SK-N-SH (cell line): Measurements from ENCODE around the gene TMIGD3. TPM values are rescaled to one million over a fixed set of nuclear protein-coding genes. Genes with fewer than 3 reads are reported as not detected.

ENCODE experiments used
- CTCF ChIA-PET: fragments of 300-600, 350-600 bp; formaldehyde crosslinking; extraction: SDS; loops from one replicate; lab custom pipeline; 2021; lab: Yijun Ruan, JAX
- POLR2A ChIA-PET: fragments of 350-600 bp; sonication (Branson Sonifier 250); formaldehyde crosslinking; extraction: SDS; loops from one replicate; lab custom pipeline; 2020; ENCODE audit warnings: antibody characterized with exemption, inconsistent platforms; lab: Yijun Ruan, JAX
- DNase-seq: peaks from one replicate; pipeline ENCODE4 v3.0.0; 2012
- H2AFZ ChIP-seq: fragments of 200-600 bp; sonication (generic); 2 replicates; pipeline ENCODE4 v1.8.1; 2016; ENCODE audit warnings: antibody characterized with exemption, mild to moderate bottlenecking, low read depth
- H3F3A ChIP-seq: fragments of 200-600 bp; sonication (generic); replicated peaks from 2 replicates; pipeline ENCODE3; 2016; ENCODE audit warnings: antibody characterized with exemption, mild to moderate bottlenecking; ENCODE audit not compliant: insufficient read depth
- H3K27ac ChIP-seq, 2 experiments: fragments of 200-500 bp in 1 of 2; fragments of 200-600 bp in 1 of 2; sonication (Bioruptor generic) in 1 of 2; sonication (generic), shearing (Covaris generic) in 1 of 2; 2 replicates each; pipeline versions ENCODE4 v1.5.1 to v1.6.1; 2014 to 2016; ENCODE audit warnings: low read depth in 2 of 2, inconsistent platforms in 1 of 2, low read length in 1 of 2, mild to moderate bottlenecking in 1 of 2, mixed read lengths in 1 of 2
- H3K27me3 ChIP-seq: fragments of 200-600 bp; sonication (generic), shearing (Covaris generic); 2 replicates; pipeline ENCODE4 v1.6.1; 2016; ENCODE audit warnings: mixed run types; ENCODE audit not compliant: insufficient read depth
- H3K36me3 ChIP-seq, 2 experiments: fragments of 200-500 bp in 1 of 2; fragments of 200-600 bp in 1 of 2; sonication (Bioruptor generic) in 1 of 2; sonication (generic) in 1 of 2; replicated peaks in 1 of 2; 2 replicates each; pipeline versions ENCODE3 to v1.5.1; 2014 to 2016; ENCODE audit warnings: low read length in 1 of 2, mild to moderate bottlenecking in 1 of 2; ENCODE audit not compliant: insufficient read depth in 2 of 2, control insufficient read depth in 1 of 2
- H3K4me1 ChIP-seq, 2 experiments: fragments of 200-500 bp in 1 of 2; fragments of 200-600 bp in 1 of 2; sonication (Bioruptor generic) in 1 of 2; sonication (generic), shearing (Covaris generic) in 1 of 2; 2 replicates each; pipeline versions ENCODE4 v1.5.1 to v1.6.1; 2014 to 2016; ENCODE audit warnings: low read depth in 1 of 2, low read length in 1 of 2, mixed run types in 1 of 2; ENCODE audit not compliant: insufficient read depth in 2 of 2, control insufficient read depth in 1 of 2
- H3K4me2 ChIP-seq: fragments of 200-600 bp; sonication (generic), shearing (Covaris generic); 2 replicates; pipeline ENCODE4 v1.6.1; 2017; ENCODE audit warnings: mixed run types
- H3K4me3 ChIP-seq, 2 experiments: fragments of 200-500 bp in 1 of 2; fragments of 200-600 bp in 1 of 2; sonication (Bioruptor generic) in 1 of 2; sonication (generic), shearing (Covaris generic) in 1 of 2; 2 replicates each; pipeline versions ENCODE4 v1.5.1 to v1.8.1; 2014 to 2016; ENCODE audit warnings: low read depth in 2 of 2, inconsistent platforms in 1 of 2, low read length in 1 of 2, mild to moderate bottlenecking in 1 of 2, mixed read lengths in 1 of 2, moderate library complexity in 1 of 2
- H3K79me2 ChIP-seq: fragments of 200-600 bp; sonication (generic); 2 replicates; pipeline ENCODE4 v1.8.1; 2017; ENCODE audit warnings: mild to moderate bottlenecking; ENCODE audit not compliant: insufficient read depth
- H3K9ac ChIP-seq: fragments of 200-600 bp; sonication (generic); 2 replicates; pipeline ENCODE4 v1.6.1; 2017; ENCODE audit warnings: mixed run types
- H3K9me2 ChIP-seq: fragments of 200-600 bp; sonication (generic); 2 replicates; pipeline ENCODE4 v1.6.1; 2017; ENCODE audit warnings: mixed run types
- H3K9me3 ChIP-seq: fragments of 200-600 bp; sonication (generic); 2 replicates; pipeline ENCODE4 v1.6.1; 2017; ENCODE audit warnings: mixed run types, mild to moderate bottlenecking, moderate library complexity
- H4K20me1 ChIP-seq: fragments of 200-600 bp; sonication (generic); 2 replicates; pipeline ENCODE4 v1.6.1; 2017; ENCODE audit warnings: mild to moderate bottlenecking, mixed run types; ENCODE audit not compliant: insufficient read depth
- FOXJ3 ChIP-seq: sonication (generic); formaldehyde crosslinking; IDR thresholded peaks from 2 replicates; pipeline ENCODE4 v1.5.1; 2020; ENCODE audit warnings: mild to moderate bottlenecking, missing genetic modification reagents
- GABPA ChIP-seq: IDR thresholded peaks from 2 replicates; pipeline ENCODE4 v1.4.0; 2012; ENCODE audit warnings: low read depth, mild to moderate bottlenecking
- GATA2 ChIP-seq: sonication (generic); formaldehyde crosslinking; IDR thresholded peaks from 2 replicates; pipeline ENCODE4 v1.5.0; 2020; ENCODE audit warnings: mild to moderate bottlenecking, missing genetic modification reagents
- JUND ChIP-seq: IDR thresholded peaks from 2 replicates; pipeline ENCODE4 v1.4.0; 2012
- MAX ChIP-seq: IDR thresholded peaks from 2 replicates; pipeline ENCODE4 v1.4.0; 2012; ENCODE audit warnings: low read depth
- POLR2AphosphoS5 ChIP-seq: IDR thresholded peaks from 2 replicates; pipeline ENCODE4 v1.6.1; 2012; ENCODE audit warnings: low read depth, low read length
- RAD21 ChIP-seq: IDR thresholded peaks from 2 replicates; pipeline ENCODE4 v1.6.1; 2012; ENCODE audit warnings: mild to moderate bottlenecking, low read length
- RFX5 ChIP-seq: IDR thresholded peaks from 2 replicates; pipeline ENCODE4 v1.6.1; 2012; ENCODE audit warnings: mild to moderate bottlenecking, improper control_type of control experiment, low read length
- RXRA ChIP-seq: IDR thresholded peaks from 2 replicates; pipeline ENCODE4 v1.4.0; 2012; ENCODE audit warnings: low read depth, mild to moderate bottlenecking, borderline replicate concordance
- SIN3A ChIP-seq: IDR thresholded peaks from 2 replicates; pipeline ENCODE4 v1.6.1; 2012; ENCODE audit warnings: low read depth, mild to moderate bottlenecking, low read length, moderate library complexity, borderline replicate concordance
- SMC3 ChIP-seq: IDR thresholded peaks from 2 replicates; pipeline ENCODE4 v1.6.1; 2012; ENCODE audit warnings: low read depth, low read length, improper control_type of control experiment
- TAF1 ChIP-seq: IDR thresholded peaks from 2 replicates; pipeline ENCODE4 v1.6.1; 2012; ENCODE audit warnings: low read depth, mild to moderate bottlenecking, low read length, moderate library complexity, borderline replicate concordance
- WGBS: methylation state at CpG from one replicate; pipeline ENCODE4 v1.1.6; 2017; ENCODE audit warnings: low lambda C conversion rate; 5-methylcytosine and 5-hydroxymethylcytosine counted together
- polyA plus RNA-seq, 3 experiments: library from polyadenylated mRNA; depleted of rRNA; stranded (reverse); fragments of >200 nt; gene quantifications; 2 replicates each; pipeline ENCODE4 v1.2.3, GENCODE V29; 2012
- TF ChIP-seq, protein P1 (sequence below): fragments of 200-600 bp; sonication (generic); IDR thresholded peaks from 2 replicates; pipeline ENCODE4 v1.6.1; 2017; ENCODE audit warnings: antibody characterized with exemption, mild to moderate bottlenecking, moderate library complexity
- TF ChIP-seq, protein P2 (sequence below): IDR thresholded peaks from 2 replicates; pipeline ENCODE4 v1.4.0; 2012; ENCODE audit warnings: low read depth, borderline replicate concordance

The TMIGD3 gene
- polyA plus RNA-seq, 1 of the 3 experiments (the other 2 are of a cell fraction) = not detected

- H3K27ac ChIP-seq = no peak overlapping the region
- POLR2A ChIA-PET = no interaction called here
- H3K9ac ChIP-seq = no peak overlapping the region
- no peaks in the 10 kb centered on the region for H3K79me2 ChIP-seq
- no peaks in the 10 kb centered on the region for H3K27me3 ChIP-seq
- H3K9me3 ChIP-seq = no peaks in the 10 kb centered on the region
- no peak overlapping the region for H3K4me2 ChIP-seq
- H3K9me2 ChIP-seq = no peaks in the 10 kb centered on the region
- CTCF ChIA-PET = interaction anchor here (0.9 to 2.3 kb wide), 2 partner anchors 24 to 32 kb away, joined by 3 to 9 read pairs; no protein-coding TSS in a partner anchor
- H3F3A ChIP-seq = no peaks in the 10 kb centered on the region
- no peak overlapping the region for H3K4me3 ChIP-seq
- peaks cover 0 to under 1% of the 10 kb centered on the region in 2 experiments for H3K36me3 ChIP-seq
- no peak overlapping the region for H2AFZ ChIP-seq
- no peaks in the 10 kb centered on the region for H4K20me1 ChIP-seq
- TF ChIP-seq TAF1 (no peak), GABPA (no peak), RFX5 (no peak), FOXJ3 (no peak), MAX (no peak), RAD21 (no peak), GATA2 (no peak), POLR2AphosphoS5 (no peak), RXRA (no peak)
- TF ChIP-seq, protein P1, sequence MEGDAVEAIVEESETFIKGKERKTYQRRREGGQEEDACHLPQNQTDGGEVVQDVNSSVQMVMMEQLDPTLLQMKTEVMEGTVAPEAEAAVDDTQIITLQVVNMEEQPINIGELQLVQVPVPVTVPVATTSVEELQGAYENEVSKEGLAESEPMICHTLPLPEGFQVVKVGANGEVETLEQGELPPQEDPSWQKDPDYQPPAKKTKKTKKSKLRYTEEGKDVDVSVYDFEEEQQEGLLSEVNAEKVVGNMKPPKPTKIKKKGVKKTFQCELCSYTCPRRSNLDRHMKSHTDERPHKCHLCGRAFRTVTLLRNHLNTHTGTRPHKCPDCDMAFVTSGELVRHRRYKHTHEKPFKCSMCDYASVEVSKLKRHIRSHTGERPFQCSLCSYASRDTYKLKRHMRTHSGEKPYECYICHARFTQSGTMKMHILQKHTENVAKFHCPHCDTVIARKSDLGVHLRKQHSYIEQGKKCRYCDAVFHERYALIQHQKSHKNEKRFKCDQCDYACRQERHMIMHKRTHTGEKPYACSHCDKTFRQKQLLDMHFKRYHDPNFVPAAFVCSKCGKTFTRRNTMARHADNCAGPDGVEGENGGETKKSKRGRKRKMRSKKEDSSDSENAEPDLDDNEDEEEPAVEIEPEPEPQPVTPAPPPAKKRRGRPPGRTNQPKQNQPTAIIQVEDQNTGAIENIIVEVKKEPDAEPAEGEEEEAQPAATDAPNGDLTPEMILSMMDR = no peak
- H3K4me1 ChIP-seq = peaks cover 0 to 3% of the 10 kb centered on the region in 2 experiments; a peak in 1 of 4 replicates
- DNase-seq = no peak
Measured at GRCh38 chr1:111484391-111485026, 18.9 kb downstream of the TMIGD3 start.

- TF ChIP-seq, protein P2, sequence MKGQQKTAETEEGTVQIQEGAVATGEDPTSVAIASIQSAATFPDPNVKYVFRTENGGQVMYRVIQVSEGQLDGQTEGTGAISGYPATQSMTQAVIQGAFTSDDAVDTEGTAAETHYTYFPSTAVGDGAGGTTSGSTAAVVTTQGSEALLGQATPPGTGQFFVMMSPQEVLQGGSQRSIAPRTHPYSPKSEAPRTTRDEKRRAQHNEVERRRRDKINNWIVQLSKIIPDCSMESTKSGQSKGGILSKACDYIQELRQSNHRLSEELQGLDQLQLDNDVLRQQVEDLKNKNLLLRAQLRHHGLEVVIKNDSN = no peak
- no peak for TF ChIP-seq FOXJ3
- no peak for TF ChIP-seq JUND
- no peak for TF ChIP-seq GATA2
- TF ChIP-seq TAF1 = no peak
- TF ChIP-seq SIN3A = no peak
- TF ChIP-seq POLR2AphosphoS5 = no peak
- no peak for TF ChIP-seq SMC3
- WGBS = 56% methylated on average over 2 of the region's 2 CpGs
- POLR2A ChIA-PET = no interaction called here
- no peak overlapping the region for H2AFZ ChIP-seq
- H3K9me2 ChIP-seq = no peaks in the 10 kb centered on the region
- no peaks in the 10 kb centered on the region for H3K9me3 ChIP-seq
- H4K20me1 ChIP-seq = no peaks in the 10 kb centered on the region
- no peaks in the 10 kb centered on the region for H3F3A ChIP-seq
- no peaks in the 10 kb centered on the region for H3K27me3 ChIP-seq
- no peak overlapping the region for H3K4me3 ChIP-seq
- H3K36me3 ChIP-seq = peaks cover 0 to 4% of the 10 kb centered on the region in 2 experiments
- H3K27ac ChIP-seq = no peak overlapping the region
- no peaks in the 10 kb centered on the region for H3K79me2 ChIP-seq
- H3K4me2 ChIP-seq = no peak overlapping the region
- H3K4me1 ChIP-seq = peaks cover 0 to 3% of the 10 kb centered on the region in 2 experiments; a peak in 1 of 4 replicates
- H3K9ac ChIP-seq = no peak overlapping the region
- CTCF ChIA-PET = interaction anchor here (2.3 kb wide), 1 partner anchor 24 kb away, joined by 9 read pairs; no protein-coding TSS in a partner anchor
- no peak for DNase-seq
Measured at GRCh38 chr1:111483876-111484275, 19.6 kb downstream of the TMIGD3 start.
